Measurements from ENCODE around the gene NLRX1. TPM values are rescaled to one million over a fixed set of nuclear protein-coding genes. Genes with fewer than 3 reads are reported as not detected.

Gene NLRX1
- total and polyA plus RNA-seq, 10 of the 15 experiments (the other 5 are each of a cell fraction or from before 2014, with no cell fraction given), result 0.85 to 18.5 (median 10.0) TPM

DNA sequence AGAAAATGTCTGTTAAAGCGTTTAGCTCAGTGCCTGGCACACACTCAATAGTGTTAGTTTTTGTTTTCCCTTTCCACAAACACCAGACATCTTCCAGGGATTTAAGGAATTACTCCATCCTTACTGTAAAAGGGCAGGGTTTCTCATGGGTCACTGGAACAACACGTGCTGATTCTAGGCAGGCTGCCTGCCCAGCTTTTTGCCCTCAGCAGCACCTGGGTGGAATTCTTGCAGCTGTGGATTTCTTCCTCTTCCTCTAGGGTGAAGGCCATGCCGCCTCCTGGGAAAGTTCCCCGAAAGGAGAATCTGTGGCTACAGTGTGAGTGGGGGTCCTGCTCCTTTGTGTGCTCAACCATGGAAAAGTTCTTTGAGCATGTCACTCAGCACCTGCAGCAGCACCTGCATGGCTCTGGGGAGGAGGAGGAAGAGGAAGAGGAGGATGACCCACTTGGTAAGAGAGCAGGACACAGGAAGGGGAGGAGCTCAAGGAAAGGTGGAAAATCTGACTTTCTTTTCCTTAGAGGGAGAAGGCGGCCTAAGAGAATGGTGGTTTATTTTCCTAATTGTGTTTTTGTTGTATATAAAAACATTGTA is 41.8 kb upstream of the NLRX1 start:
- CTCF ChIA-PET, result interaction anchor here (0.5 to 1.2 kb wide), 7 partner anchors 8 to 175 kb away, joined by 3 to 4 read pairs (median 3); no protein-coding TSS in a partner anchor
- Histone ChIP-seq H2AFZ (ENCODE audit: control insufficient read depth, low read depth, low read length) (no peak overlapping the region), H3K9me3 (replicated peaks; ENCODE audit: control insufficient read depth, insufficient read depth, low read length) (no peaks in the 10 kb centered on the region), H3K27me3 (replicated peaks in 1 of 2; ENCODE audit: control insufficient read depth in 2 of 2, insufficient read depth in 2 of 2, low read length in 1 of 2) (no peaks in the 10 kb centered on the region), H3K4me1 (ENCODE audit: control insufficient read depth, insufficient read depth, low read length) (0 out of 2 replicates have a peak, but pooled peaks cover 6% of the 10 kb centered on the region), H3K9ac (ENCODE audit: control insufficient read depth, insufficient read depth, low read length) (no peak overlapping the region), H3K79me2 (ENCODE audit: control insufficient read depth, insufficient read depth, low read length) (peaks cover 17% of the 10 kb centered on the region), H3K36me3 (ENCODE audit: control insufficient read depth in 2 of 2, insufficient read depth in 2 of 2, low read length in 1 of 2) (peaks cover 0 to 16% of the 10 kb centered on the region in 2 experiments), H3K27ac (ENCODE audit: control insufficient read depth, insufficient read depth) (no peak overlapping the region), H3K4me3 (no peak overlapping the region), H4K20me1 (ENCODE audit: control insufficient read depth, insufficient read depth) (no peaks in the 10 kb centered on the region), H3K4me2 (ENCODE audit: control insufficient read depth, insufficient read depth) (no peak overlapping the region)
- TF ChIP-seq RBBP5 (conservative IDR thresholded peaks at IDR 0.05) (no peak), NR2F1 (conservative IDR thresholded peaks at IDR 0.05) (no peak), EED (IDR thresholded peaks at IDR 0.05; ENCODE audit: low read depth) (no peak), POLR2A (IDR thresholded peaks at IDR 0.05; ENCODE audit: low read depth, low read length) (no peak), NR2C2 (IDR thresholded peaks at IDR 0.05; ENCODE audit: borderline replicate concordance, control insufficient read depth, insufficient read length, low read depth) (no peak), CHD1 (IDR thresholded peaks at IDR 0.05; ENCODE audit: low read depth, low read length) (no peak), ZBTB4 (CRISPR knock-in tag; IDR thresholded peaks at IDR 0.05) (no peak), CBFB (IDR thresholded peaks at IDR 0.05; ENCODE audit: low read depth) (no peak), YBX1 (IDR thresholded peaks at IDR 0.05) (no peak)
- TF ChIP-seq, protein P1, sequence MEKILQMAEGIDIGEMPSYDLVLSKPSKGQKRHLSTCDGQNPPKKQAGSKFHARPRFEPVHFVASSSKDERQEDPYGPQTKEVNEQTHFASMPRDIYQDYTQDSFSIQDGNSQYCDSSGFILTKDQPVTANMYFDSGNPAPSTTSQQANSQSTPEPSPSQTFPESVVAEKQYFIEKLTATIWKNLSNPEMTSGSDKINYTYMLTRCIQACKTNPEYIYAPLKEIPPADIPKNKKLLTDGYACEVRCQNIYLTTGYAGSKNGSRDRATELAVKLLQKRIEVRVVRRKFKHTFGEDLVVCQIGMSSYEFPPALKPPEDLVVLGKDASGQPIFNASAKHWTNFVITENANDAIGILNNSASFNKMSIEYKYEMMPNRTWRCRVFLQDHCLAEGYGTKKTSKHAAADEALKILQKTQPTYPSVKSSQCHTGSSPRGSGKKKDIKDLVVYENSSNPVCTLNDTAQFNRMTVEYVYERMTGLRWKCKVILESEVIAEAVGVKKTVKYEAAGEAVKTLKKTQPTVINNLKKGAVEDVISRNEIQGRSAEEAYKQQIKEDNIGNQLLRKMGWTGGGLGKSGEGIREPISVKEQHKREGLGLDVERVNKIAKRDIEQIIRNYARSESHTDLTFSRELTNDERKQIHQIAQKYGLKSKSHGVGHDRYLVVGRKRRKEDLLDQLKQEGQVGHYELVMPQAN (conservative IDR thresholded peaks at IDR 0.05), result no peak
- RAD21 ChIA-PET (ENCODE audit: unreplicated experiment), result interaction anchor here (0.7 kb wide), 1 partner anchor 1558 kb away, joined by 3 read pairs; no protein-coding TSS in a partner anchor
- POLR2A ChIA-PET, result no interaction called here
- FAIRE-seq (no peak), DNase-seq (ENCODE audit: low read depth, low spot score) (no peak), ATAC-seq (no peak)
- WGBS (ENCODE audit: insufficient coverage, insufficient replicate concordance, low lambda C conversion rate, missing lambda C conversion rate), result 97% methylated on average over 5 of the region's 5 CpGs
- SMC1A ChIA-PET (ENCODE audit: uncharacterized antibody, unreplicated experiment), result interaction anchor here (1.8 kb wide), 1 partner anchor 17 kb away, joined by 5 read pairs; no protein-coding TSS in a partner anchor
- intact Hi-C loops (cut with micrococcal nuclease; ENCODE audit: unreplicated experiment) (no loop called here), in situ Hi-C loops (cut with MboI) (no loop called here)
- no TSS peak for BruUV-seq (replicated peaks)

All from GM12878 (cell line).